Measurements from ENCODE around the gene SLC18A2. TPM values are rescaled to one million over a fixed set of nuclear protein-coding genes. Genes with fewer than 3 reads are reported as not detected.

Gene SLC18A2
- total RNA-seq, 2 donors from 2014 or later, result 1.2 to 1.6 TPM

DNA sequence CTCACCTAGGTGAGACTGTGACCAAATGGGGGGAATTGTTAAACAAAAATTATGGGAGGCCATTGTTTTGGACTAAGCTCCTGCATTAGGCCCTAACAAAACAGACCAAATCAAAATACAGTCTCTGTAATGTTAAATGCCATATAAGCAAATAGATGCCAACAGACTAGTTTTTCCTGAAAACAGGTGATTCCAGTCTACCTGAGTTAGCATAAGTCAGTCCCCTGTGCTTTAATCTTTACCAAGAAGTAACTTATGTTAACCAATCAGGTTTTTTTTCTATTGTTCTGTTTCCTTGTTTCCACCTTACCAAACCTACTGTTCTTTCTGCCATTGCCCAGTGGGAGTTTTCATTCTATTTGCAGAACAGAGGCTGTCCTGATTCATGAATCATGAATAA lies 86.3 kb downstream of the SLC18A2 start:
- Histone ChIP-seq H3K27ac (no peak overlapping the region), H3K27me3 (no peaks in the 10 kb centered on the region), H3K9me3 (no peaks in the 10 kb centered on the region), H3K4me3 (no peak overlapping the region), H3K4me1 (no peaks in the 10 kb centered on the region), H3K36me3 (no peaks in the 10 kb centered on the region), H3K9ac (ENCODE audit: low read depth in 2 of 2, low read length in 2 of 2) (no peak overlapping the region)
- DNase-seq, result no peak
- no peak for TF ChIP-seq CTCF (IDR thresholded peaks at IDR 0.05)
- intact Hi-C loops (cut with DNase I), result no loop called here

Other genes starting within 250 kb of the SLC18A2 start
- 10 to 100 TPM; 28.1 to 30.9 TPM for gene SHTN1, start 235.9 kb upstream of the SLC18A2 start, total RNA-seq
- gene VAX1, start 102.8 kb upstream of the SLC18A2 start, total RNA-seq, result not detected
- gene KCNK18, start 43.6 kb upstream of the SLC18A2 start, total RNA-seq, result not detected
- 10 to 100 TPM; 68.5 to 82.0 TPM for gene PDZD8, start 134.3 kb downstream of the SLC18A2 start, total RNA-seq